Dermis microvascular lymphatic vessel endothelial cell (primary cell): Measurements from ENCODE around the gene ATG7. TPM values are rescaled to one million over a fixed set of nuclear protein-coding genes. Genes with fewer than 3 reads are reported as not detected.
A peak's percentile ranks its signal among the peaks of the same experiment; 100 is the strongest.

Source experiments
- DNase-seq, 2 donors: peaks; one replicate each; pipeline versions ENCODE4 v3.0.0 to v3.0.0-alpha.2; 2010; ENCODE audit warnings: low read depth in 2 of 2
- total RNA-seq: library from RNA; depleted of rRNA; stranded (reverse); fragments of >200 nt; gene quantifications from 2 replicates; pipeline ENCODE4 v1.2.1, GENCODE V29; 2014

Gene ATG7
- total RNA-seq, 1 donor from 2014 or later = 28.0 TPM

GRCh38 chr3:11534011-11534792 is 262.0 kb downstream of the ATG7 start:
- DNase-seq = no peak

- no peak for DNase-seq
Measured at GRCh38 chr3:11534793-11535101, 262.6 kb downstream of the ATG7 start.

DNA sequence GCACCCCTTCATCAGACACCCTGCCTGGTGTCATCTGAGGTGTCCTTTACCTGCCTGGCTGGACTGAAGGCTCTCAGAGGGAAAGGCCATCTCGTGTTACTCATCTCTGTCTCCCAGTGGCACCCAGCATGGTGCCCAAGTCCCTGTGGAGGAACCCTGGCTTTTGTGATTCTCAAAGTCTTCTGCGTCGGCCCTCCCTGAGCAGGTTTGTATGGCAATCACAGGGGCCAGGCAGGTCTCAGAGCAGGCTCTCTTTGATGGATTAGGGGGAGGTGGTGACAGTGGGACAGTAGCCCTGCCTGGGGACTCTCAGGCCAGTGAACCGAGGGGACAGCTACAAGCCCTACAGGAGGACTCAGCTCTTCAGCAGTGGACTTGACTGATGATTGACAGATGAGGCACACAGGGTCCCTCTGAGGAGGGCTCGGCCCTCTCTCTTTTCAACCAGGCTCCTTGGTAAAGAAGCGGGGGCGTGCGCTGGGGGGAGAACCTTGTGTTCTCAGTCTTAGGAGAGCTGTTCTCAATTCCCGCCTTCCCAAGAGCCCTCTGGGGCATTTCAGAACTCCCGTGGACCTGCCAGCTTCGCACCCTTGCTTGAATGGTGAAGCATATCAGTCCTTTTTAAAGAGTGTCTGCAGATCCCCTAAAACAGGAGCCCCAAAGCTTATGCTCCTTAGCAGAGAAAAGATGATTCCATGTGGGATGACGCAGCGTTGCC is 263.2 kb downstream of the ATG7 start:
- no peak for DNase-seq

DNA sequence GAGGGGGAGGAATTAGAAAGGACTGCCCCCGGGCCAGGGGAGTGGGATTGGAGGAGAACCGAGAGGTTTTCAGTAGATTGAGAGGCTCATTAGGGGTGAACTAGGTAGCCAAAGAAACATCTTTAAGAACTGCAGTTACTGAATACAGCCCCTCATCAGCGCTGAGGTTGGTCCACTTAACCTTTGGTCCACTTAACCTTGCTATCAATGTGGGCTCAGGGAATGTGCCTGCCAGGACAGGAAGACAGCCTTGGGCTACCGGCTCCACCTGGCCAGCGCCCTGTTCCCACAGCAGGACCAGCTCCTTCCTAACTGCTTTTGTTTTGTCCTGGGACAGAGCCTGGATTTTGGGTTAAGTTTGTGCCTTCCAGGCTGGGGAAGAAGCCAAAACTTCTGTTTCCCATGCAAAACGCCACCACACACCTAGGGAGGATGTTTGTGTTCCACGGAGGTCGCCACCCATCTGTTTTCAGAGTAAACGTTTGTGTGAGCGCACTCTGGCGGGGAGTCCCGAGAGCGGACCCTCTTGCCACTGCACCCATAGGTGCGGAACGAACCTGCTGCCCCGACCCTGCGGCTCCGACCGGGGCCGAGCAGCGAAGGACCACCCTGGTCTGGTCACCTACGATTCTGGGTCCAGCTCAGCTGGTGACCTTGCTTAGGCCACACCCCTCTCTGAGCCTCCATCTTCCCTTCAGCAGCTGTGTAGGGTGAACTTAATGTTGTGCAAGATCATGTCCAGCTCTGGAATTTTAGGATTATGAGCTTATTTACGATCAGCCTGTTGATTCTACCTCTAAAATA is 264.1 kb downstream of the ATG7 start:
- DNase-seq = peak; percentile 59 to 66

DNA sequence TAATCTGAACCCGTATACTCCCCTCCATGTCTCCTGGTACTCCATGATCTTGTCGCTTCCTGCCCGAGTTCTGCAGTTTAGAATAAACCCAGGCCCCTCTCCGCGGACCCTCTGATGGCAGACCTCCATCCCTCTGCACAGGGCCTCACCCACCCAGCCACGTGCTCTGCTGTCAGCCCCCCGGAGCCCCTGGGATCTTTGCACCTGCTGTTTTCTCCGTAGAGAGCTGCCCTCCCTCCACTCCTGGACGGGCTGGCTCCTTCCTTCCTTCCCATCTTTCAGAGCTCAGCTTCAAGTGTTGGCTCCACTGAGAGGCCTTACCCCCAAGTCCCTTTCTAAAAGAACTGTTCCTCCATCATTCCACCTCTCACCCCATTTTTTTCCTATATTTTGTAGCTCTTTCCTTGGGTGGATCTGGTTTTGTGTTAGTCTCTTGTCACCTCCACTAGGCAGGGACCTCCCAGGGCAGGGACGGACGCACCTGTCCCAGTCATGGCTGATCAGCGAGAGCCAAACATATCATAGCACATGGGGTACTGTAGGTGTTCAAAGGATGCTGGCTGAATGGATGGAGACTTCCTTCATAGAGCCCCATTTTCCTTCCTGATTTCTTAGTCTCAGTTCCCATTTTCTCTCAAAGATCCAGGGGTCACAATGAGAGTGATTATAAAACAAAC is 264.9 kb downstream of the ATG7 start:
- DNase-seq = no peak

DNA sequence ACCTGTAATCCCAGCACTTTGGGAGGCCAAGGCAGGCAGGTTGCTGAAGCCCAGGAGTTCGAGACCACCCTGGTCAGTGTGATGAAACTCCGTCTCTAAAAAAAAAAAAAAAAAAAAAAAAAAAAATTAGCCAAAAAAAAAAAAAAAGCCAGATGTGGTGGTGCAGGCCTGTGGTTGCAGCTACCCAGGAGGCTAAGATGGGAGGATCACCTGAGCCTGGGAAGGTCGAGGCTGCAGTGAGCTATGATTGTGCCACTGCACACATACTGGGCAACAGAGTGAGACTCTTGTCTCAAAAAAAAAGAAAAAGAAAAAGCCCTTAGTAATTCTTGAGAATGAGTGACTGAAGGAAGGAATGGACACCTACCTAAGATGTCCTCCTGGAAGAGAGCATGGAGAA is 266.4 kb downstream of the ATG7 start:
- no peak for DNase-seq

DNA sequence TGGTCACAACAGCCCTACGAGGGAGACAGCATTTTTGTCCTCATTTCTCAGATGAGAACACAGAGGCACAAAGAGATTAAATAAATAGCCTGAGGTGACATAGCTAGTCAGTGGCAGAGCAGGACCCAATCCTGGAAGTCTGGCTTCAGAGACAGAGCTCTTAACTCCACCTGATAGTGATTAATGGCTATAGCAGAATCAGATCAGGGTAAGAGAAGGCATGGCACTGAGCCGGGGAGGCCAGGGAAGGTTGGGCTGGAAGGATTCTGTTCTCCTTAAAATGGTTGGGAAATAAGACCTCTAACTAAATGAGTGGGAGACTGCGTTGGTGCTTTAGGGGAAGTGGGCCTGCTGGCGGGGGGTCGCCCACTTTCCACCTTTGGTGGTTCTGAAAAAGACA is 267.0 kb downstream of the ATG7 start:
- no peak for DNase-seq

GRCh38 chr3:11539677-11540076 is 267.5 kb downstream of the ATG7 start:
- DNase-seq = no peak

GRCh38 chr3:11541321-11542303 is 269.4 kb downstream of the ATG7 start:
- no peak for DNase-seq

- DNase-seq = no peak
Measured at GRCh38 chr3:11542551-11542950, 270.4 kb downstream of the ATG7 start.

DNA sequence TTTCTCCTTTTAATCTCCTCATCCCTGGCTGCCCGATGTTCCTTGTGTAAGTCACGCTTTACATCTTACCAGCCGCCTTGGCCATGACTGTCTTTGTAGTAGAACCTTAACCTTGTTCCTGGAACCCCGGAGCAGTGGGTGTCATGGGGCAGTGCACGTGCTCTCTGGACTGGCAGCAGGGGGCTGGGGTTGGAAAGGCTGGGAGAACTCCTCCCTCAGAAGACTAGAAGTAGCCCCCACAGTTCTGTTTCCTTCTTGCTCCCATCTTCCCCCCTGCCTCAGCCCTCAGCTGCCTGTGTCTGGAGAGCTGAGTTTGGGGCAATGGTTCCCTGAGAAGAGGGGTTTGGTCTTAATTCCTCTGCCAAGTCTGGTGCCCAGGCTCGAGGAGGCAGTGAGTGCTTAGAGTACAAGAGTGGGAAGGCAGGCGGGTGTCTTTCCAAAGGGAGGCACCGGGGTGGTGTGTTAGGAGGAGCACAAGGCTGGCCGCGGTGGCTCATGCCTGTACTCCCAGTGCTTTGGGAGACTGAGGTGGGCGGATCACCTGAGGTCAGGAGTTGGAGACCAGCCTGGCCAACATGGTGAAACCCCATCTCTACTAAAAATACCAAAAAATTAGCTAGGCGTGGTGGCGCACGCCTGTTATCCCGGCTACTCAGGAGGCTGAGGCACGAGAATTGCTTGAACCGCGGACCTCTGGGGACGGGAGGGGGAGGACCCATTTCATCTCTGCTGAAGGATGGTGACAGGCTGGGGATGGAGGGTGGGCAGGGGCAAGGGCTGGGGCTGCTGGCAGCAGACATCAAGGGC is 271.1 kb downstream of the ATG7 start:
- DNase-seq = no peak

- no peak for DNase-seq
Measured at GRCh38 chr3:11543948-11544387, 271.8 kb downstream of the ATG7 start.

- no peak for DNase-seq
Measured at GRCh38 chr3:11544412-11545181, 272.4 kb downstream of the ATG7 start.

- no peak for DNase-seq
Measured at GRCh38 chr3:11545186-11545851, 273.1 kb downstream of the ATG7 start.

GRCh38 chr3:11546657-11547302 is 274.6 kb downstream of the ATG7 start:
- no peak for DNase-seq

DNA sequence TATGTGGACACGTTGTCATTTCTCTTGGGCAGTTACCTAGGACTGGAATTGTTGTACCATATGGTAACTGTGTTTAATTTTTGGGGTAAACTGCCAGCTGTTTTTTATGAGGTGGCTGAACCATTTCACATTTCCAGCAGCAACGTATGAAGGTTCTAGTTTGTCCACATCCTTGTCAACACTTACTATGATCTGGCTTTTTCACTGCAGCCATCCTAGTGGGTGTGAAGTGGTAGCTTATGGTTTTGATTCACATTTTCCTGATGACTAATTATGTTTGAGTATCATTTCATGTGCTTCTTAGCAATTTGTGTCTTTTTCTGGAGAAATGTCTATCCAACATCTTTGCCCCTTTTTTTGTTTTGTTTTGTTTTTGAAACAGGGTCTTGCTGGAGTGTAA is 275.3 kb downstream of the ATG7 start:
- DNase-seq = no peak

GRCh38 chr3:11548721-11549131 is 276.5 kb downstream of the ATG7 start:
- DNase-seq = peak; percentile 49 to 88
